ENCODE data around the gene KRTAP5-2.

The KRTAP5-2 gene

GRCh38 chr11:1553808-1554594 is 44.1 kb downstream of the KRTAP5-2 start:
- DNase-seq: no peak

- no peak for DNase-seq
Observed at GRCh38 chr11:1549338-1550330, 48.5 kb downstream of the KRTAP5-2 start.

- no peak for DNase-seq
Observed at GRCh38 chr11:1548221-1549070, 49.6 kb downstream of the KRTAP5-2 start.

- no peak for DNase-seq
Observed at GRCh38 chr11:1547467-1548098, 50.5 kb downstream of the KRTAP5-2 start.

All from GDM1 (cell line).